Measurements from ENCODE around the gene SLX4IP. TPM values are rescaled to one million over a fixed set of nuclear protein-coding genes. Genes with fewer than 3 reads are reported as not detected.

The SLX4IP gene
- total RNA-seq, 1 donor from 2014 or later: 5.4 TPM

GRCh38 chr20:10644458-10645204 is 209.5 kb downstream of the SLX4IP start:
- Mint-ChIP-seq H3K4me1 (ENCODE audit: low read depth) (peaks cover 97% of the 10 kb centered on the region), H3K27ac (ENCODE audit: unreplicated experiment) (peak overlapping the region; percentile 90), H3K9me3 (ENCODE audit: low read depth) (no peaks in the 10 kb centered on the region), H3K27me3 (ENCODE audit: low read depth) (no peaks in the 10 kb centered on the region), H3K36me3 (ENCODE audit: low read depth) (peaks cover 84% of the 10 kb centered on the region), H3K4me3 (ENCODE audit: unreplicated experiment) (no peak overlapping the region)
- no peak for DNase-seq (ENCODE audit: low spot score)
- TF ChIP-seq CTCF (IDR thresholded peaks at IDR 0.05): no peak

GRCh38 chr20:10645205-10645570 is 210.1 kb downstream of the SLX4IP start:
- Mint-ChIP-seq H3K4me1 (ENCODE audit: low read depth) (peaks cover 97% of the 10 kb centered on the region), H3K27ac (ENCODE audit: unreplicated experiment) (peak overlapping the region; percentile 90), H3K4me3 (ENCODE audit: unreplicated experiment) (no peak overlapping the region), H3K36me3 (ENCODE audit: low read depth) (peaks cover 85% of the 10 kb centered on the region), H3K9me3 (ENCODE audit: low read depth) (no peaks in the 10 kb centered on the region), H3K27me3 (ENCODE audit: low read depth) (no peaks in the 10 kb centered on the region)
- no peak for DNase-seq (ENCODE audit: low spot score)
- TF ChIP-seq CTCF (IDR thresholded peaks at IDR 0.05): no peak

- H3K4me3 Mint-ChIP-seq (ENCODE audit: unreplicated experiment): no peak overlapping the region
- no peak for DNase-seq (ENCODE audit: low spot score)
- peaks cover 82% of the 10 kb centered on the region for H3K36me3 Mint-ChIP-seq (ENCODE audit: low read depth)
- no peak for TF ChIP-seq CTCF (IDR thresholded peaks at IDR 0.05)
- peaks cover 97% of the 10 kb centered on the region for H3K4me1 Mint-ChIP-seq (ENCODE audit: low read depth)
- no peaks in the 10 kb centered on the region for H3K9me3 Mint-ChIP-seq (ENCODE audit: low read depth)
- no peaks in the 10 kb centered on the region for H3K27me3 Mint-ChIP-seq (ENCODE audit: low read depth)
- peak overlapping the region; percentile 90 for H3K27ac Mint-ChIP-seq (ENCODE audit: unreplicated experiment)
Observed at GRCh38 chr20:10646006-10646405, 210.9 kb downstream of the SLX4IP start.

GRCh38 chr20:10646886-10647420 is 211.8 kb downstream of the SLX4IP start:
- Mint-ChIP-seq H3K36me3 (ENCODE audit: low read depth) (peaks cover 74% of the 10 kb centered on the region), H3K9me3 (ENCODE audit: low read depth) (no peaks in the 10 kb centered on the region), H3K4me1 (ENCODE audit: low read depth) (peaks cover 97% of the 10 kb centered on the region), H3K4me3 (ENCODE audit: unreplicated experiment) (no peak overlapping the region), H3K27ac (ENCODE audit: unreplicated experiment) (peak overlapping the region; percentile 90), H3K27me3 (ENCODE audit: low read depth) (no peaks in the 10 kb centered on the region)
- no peak for TF ChIP-seq CTCF (IDR thresholded peaks at IDR 0.05)
- DNase-seq (ENCODE audit: low spot score): no peak

GRCh38 chr20:10647471-10647870 is 212.4 kb downstream of the SLX4IP start:
- peaks cover 73% of the 10 kb centered on the region for H3K36me3 Mint-ChIP-seq (ENCODE audit: low read depth)
- peak; percentile 78 for TF ChIP-seq CTCF (IDR thresholded peaks at IDR 0.05)
- H3K4me3 Mint-ChIP-seq (ENCODE audit: unreplicated experiment): no peak overlapping the region
- H3K27ac Mint-ChIP-seq (ENCODE audit: unreplicated experiment): peak overlapping the region; percentile 90
- no peaks in the 10 kb centered on the region for H3K27me3 Mint-ChIP-seq (ENCODE audit: low read depth)
- no peak for DNase-seq (ENCODE audit: low spot score)
- H3K9me3 Mint-ChIP-seq (ENCODE audit: low read depth): no peaks in the 10 kb centered on the region
- peaks cover 99% of the 10 kb centered on the region for H3K4me1 Mint-ChIP-seq (ENCODE audit: low read depth)

Data from chondrocyte (in vitro differentiated cells).